ENCODE measurements around the gene NHLRC4.
A peak's percentile ranks its signal among the peaks of the same experiment; 100 is the strongest.

NHLRC4 gene

GRCh38 chr16:568401-569258, 1.8 kb downstream of the NHLRC4 start:
- no peak for DNase-seq

- peak; percentile 66 to 70 for DNase-seq
Observed at GRCh38 chr16:569445-570254, 2.8 kb downstream of the NHLRC4 start, which contains the start of gene PIGQ. PIGQ (plus strand) TSS chr16:569968; CDS start chr16:574075, 4,107 bp downstream.

- DNase-seq = no peak
Observed at GRCh38 chr16:572865-573650, 6.3 kb downstream of the NHLRC4 start.

- no peak for DNase-seq
Observed at GRCh38 chr16:574021-574760, 7.4 kb downstream of the NHLRC4 start.

- no peak for DNase-seq
Observed at GRCh38 chr16:575354-576196, 8.8 kb downstream of the NHLRC4 start.

- no peak for DNase-seq
Observed at GRCh38 chr16:576197-576822, 9.5 kb downstream of the NHLRC4 start.

- no peak for DNase-seq
Observed at GRCh38 chr16:576823-577201, 10.0 kb downstream of the NHLRC4 start.

GRCh38 chr16:577796-578195, 11.0 kb downstream of the NHLRC4 start:
- no peak for DNase-seq

GRCh38 chr16:578232-578869, 11.5 kb downstream of the NHLRC4 start:
- DNase-seq = no peak

- peak; percentile 74 to 80 for DNase-seq
Observed at GRCh38 chr16:578870-579405, 12.1 kb downstream of the NHLRC4 start.

- no peak for DNase-seq
Observed at GRCh38 chr16:580141-580945, 13.5 kb downstream of the NHLRC4 start.

GRCh38 chr16:580946-581498, 14.2 kb downstream of the NHLRC4 start:
- no peak for DNase-seq

- DNase-seq = no peak
Observed at GRCh38 chr16:582218-582613, 15.4 kb downstream of the NHLRC4 start.

- DNase-seq = no peak
Observed at GRCh38 chr16:582614-583331, 16.0 kb downstream of the NHLRC4 start.

- DNase-seq = no peak
Observed at GRCh38 chr16:583470-583814, 16.6 kb downstream of the NHLRC4 start.

- no peak for DNase-seq
Observed at GRCh38 chr16:583815-584591, 17.2 kb downstream of the NHLRC4 start.

- DNase-seq = no peak
Observed at GRCh38 chr16:585351-585750, 18.5 kb downstream of the NHLRC4 start.

All from activated CD4-positive, alpha-beta T cell treated with anti-CD3 and anti-CD28 coated beads, Interleukin-2, amount 50 U/mL, for 48 hours (primary cell).